HL-60/S4 (cell line): ENCODE measurements around the gene TAS1R3.

Experiments
- in situ Hi-C: fragments of 300-500 bp; cut with MboI; formaldehyde crosslinking; loops from 2 replicates; pipeline ENCODE4 v1.14.3; 2022; ENCODE audit warnings: low sequenced_read_pairs

Gene TAS1R3

DNA sequence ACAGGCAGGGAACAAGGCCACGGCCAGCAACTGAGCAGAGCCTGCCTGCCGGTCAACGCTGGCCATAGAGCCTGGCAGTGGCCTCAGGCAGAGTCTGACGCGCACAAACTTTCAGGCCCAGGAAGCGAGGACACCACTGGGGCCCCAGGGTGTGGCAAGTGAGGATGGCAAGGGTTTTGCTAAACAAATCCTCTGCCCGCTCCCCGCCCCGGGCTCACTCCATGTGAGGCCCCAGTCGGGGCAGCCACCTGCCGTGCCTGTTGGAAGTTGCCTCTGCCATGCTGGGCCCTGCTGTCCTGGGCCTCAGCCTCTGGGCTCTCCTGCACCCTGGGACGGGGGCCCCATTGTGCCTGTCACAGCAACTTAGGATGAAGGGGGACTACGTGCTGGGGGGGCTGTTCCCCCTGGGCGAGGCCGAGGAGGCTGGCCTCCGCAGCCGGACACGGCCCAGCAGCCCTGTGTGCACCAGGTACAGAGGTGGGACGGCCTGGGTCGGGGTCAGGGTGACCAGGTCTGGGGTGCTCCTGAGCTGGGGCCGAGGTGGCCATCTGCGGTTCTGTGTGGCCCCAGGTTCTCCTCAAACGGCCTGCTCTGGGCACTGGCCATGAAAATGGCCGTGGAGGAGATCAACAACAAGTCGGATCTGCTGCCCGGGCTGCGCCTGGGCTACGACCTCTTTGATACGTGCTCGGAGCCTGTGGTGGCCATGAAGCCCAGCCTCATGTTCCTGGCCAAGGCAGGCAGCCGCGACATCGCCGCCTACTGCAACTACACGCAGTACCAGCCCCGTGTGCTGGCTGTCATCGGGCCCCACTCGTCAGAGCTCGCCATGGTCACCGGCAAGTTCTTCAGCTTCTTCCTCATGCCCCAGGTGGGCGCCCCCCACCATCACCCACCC lies at the start of gene TAS1R3:
TAS1R3 (plus strand) TSS at position 213 of the 898 bp plus-strand sequence; CDS start at position 279, 66 bp downstream.
- in situ Hi-C loops: no loop called here

GRCh38 chr1:1281533-1282321 lies 49.4 kb upstream of the TAS1R3 start:
- in situ Hi-C loops: no loop called here

DNA sequence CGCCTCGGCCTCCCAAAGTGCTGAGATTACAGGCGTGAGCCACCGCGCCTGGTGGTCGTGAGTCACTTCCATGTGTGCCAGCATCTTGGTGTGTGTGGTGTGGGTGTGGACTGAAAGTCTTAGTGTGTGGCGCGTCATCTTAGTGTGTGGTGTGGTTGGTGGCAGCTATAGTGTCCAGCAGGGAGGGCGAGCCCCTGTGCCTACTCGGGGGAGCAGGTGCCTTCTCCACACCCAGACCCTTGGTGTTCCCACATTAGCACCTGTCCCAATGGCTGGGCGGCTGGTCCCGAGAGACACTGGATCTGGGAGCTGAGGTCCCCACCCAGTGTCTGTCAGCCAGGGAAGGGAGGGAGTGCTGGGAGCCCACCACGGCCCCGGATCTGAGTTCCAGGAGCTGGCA lies 48.1 kb upstream of the TAS1R3 start:
- in situ Hi-C loops: no loop called here

GRCh38 chr1:1283821-1284220 lies 47.3 kb upstream of the TAS1R3 start:
- in situ Hi-C loops: no loop called here

DNA sequence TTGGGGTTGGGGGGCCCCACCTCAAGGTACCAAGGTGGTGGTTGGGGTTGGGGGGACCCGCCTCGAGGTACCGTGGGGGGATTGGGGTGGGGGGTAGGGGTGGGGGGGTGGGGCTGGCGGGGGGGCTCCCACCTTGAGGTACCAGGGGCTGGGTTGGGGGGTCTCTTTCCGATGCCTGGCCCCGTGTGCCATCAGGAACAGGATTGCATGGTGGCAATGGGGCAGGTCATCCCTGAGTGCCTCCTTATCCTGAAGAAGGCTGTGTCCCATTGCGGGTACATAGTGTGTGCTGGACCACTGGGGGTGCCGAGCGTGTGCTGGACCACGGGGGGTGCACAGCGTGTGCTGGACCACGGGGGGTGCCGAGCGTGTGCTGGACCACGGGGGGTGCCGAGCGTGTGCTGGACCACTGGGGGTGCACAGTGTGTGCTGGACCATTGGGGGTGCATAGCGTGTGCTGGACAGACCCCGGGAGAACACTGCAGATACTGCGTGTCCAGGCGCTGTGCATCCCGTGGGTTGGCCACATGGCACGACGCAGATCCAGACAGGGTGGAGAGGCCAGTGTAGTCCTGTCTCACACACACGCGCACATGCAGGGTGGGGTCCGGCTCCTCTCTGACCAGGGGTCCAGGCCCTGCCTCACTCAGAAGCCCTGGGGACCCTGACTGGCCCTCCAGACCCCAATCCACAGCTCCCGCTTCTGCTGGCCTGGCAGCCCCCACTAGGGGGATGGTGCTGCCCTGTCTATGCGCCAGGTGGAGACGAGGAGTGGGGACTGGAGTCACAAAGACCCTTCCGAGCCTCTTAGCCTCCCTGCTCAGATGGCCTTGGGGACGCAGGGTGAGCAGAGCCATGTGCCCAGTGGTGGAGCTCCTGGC lies 46.6 kb upstream of the TAS1R3 start:
- in situ Hi-C loops: no loop called here

DNA sequence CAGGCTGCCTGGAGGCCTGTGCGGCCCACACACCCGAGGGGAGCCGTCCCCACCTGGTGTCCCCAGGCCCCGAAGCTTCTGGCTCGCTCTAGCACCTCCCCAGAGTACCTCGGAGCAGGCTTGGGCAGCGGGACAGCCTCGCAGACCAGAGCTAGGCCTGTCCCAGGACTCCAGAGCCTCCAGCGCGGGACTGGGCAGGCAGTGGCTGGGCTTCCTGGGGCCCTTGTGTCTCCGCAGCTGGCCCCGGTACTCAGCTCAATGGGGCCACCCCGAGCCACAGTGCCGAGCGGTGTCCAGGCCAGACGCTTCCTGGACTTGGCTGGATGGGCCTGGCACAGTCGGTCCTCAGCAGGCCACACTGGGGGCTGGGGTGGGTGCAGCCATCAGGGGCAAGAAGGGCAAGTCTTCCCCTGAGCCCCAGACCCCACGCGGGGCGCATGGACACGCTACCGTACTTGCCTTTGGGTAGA lies 45.9 kb upstream of the TAS1R3 start:
- in situ Hi-C loops: no loop called here

DNA sequence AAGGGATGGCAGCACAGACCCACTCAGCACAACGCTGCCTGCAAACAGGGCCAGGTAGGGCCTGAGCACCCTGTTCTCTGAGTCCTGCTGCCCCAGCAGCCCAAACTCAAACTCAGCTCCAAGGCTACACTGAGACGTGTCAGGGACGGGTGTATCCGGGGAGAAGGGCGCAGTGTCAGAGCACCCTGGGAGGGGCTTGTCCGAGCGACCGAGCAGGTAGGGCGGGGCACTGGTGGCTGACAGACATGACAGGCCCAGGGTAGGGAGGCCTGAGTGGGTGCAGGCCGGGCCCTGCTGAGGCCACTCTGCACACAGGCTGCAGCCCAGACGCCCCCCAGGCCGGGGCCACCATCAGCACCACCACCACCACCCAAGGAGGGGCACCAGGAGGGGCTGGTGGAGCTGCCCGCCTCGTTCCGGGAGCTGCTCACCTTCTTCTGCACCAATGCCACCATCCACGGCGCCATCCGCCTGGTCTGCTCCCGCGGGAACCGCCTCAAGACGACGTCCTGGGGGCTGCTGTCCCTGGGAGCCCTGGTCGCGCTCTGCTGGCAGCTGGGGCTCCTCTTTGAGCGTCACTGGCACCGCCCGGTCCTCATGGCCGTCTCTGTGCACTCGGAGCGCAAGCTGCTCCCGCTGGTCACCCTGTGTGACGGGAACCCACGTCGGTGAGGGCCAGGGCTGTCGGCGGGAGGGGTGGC lies 45.3 kb upstream of the TAS1R3 start:
- in situ Hi-C loops: no loop called here

DNA sequence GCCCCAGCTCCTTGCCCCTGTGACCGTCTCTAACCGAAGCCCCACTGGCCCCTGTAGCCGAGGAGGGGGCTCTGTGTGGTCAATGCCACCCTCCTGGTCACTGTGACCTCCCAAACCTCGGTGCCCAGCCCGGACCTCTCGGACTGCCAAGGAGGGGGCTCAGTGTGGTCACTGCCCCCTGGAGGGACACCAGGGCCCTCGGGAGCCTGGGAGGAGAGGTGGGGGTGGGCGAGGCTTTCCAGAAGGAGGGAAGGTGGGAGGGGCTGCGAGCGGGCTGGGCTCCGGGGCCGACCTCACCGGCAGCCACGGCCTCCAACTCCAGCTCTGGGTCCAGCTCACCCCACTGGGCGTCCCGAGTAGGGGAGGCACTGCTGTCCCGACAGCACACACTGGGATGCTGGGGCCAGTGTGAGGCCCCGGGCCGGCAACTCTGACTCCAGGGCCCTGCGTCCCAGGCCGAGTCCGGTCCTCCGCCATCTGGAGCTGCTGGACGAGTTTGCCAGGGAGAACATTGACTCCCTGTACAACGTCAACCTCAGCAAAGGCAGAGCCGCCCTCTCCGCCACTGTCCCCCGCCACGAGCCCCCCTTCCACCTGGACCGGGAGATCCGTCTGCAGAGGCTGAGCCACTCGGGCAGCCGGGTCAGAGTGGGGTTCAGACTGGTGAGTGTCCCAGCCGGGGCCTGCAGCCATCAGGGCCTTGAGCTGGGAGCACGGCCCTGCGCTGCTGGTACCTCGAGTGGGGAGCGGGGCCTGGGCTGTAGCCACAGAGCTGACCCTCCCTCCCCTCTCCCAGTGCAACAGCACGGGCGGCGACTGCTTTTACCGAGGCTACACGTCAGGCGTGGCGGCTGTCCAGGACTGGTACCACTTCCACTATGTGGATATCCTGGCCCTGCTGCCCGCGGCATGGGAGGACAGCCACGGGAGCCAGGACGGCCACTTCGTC lies 44.5 kb upstream of the TAS1R3 start:
- in situ Hi-C loops: no loop called here

DNA sequence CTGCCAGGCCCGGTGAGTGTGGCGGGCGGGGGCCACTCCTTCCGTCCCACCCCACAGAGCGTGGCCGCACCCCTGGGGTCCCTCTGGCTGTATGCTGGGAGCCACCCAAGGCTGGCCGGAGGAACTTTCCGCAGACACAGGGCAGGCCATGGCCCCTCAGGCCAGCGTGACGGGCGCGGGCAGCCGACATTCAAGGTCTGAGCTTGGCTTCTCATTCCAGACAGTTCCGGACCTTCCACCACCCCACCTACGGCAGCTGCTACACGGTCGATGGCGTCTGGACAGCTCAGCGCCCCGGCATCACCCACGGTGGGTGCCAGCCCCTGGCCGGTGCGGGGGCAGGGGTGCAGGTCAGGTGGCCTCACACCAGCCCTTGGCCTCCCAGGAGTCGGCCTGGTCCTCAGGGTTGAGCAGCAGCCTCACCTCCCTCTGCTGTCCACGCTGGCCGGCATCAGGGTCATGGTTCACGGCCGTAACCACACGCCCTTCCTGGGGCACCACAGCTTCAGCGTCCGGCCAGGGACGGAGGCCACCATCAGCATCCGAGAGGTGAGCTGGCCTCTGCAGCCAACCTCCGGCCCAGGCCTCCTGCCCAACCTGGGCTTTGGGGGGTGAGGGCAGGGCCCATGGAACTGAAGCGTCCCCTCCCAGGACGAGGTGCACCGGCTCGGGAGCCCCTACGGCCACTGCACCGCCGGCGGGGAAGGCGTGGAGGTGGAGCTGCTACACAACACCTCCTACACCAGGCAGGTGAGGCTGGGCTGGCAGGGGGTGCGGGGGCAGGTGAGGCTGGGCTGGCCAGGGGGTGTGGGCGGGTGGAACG lies 43.6 kb upstream of the TAS1R3 start:
- in situ Hi-C loops: no loop called here

DNA sequence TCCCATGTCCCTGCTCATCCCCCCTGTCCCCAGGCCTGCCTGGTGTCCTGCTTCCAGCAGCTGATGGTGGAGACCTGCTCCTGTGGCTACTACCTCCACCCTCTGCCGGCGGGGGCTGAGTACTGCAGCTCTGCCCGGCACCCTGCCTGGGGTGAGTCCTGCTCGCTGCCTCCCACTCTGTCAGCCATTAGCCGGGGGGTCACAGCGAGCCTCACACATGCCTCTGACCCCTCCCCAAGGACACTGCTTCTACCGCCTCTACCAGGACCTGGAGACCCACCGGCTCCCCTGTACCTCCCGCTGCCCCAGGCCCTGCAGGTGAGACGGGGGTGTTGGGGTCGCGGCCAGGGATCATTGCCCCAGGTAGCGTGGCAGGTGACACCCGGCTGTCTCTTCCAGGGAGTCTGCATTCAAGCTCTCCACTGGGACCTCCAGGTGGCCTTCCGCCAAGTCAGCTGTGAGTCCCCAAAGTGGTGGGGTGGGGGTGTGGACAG lies 40.8 kb upstream of the TAS1R3 start:
- in situ Hi-C loops: no loop called here

DNA sequence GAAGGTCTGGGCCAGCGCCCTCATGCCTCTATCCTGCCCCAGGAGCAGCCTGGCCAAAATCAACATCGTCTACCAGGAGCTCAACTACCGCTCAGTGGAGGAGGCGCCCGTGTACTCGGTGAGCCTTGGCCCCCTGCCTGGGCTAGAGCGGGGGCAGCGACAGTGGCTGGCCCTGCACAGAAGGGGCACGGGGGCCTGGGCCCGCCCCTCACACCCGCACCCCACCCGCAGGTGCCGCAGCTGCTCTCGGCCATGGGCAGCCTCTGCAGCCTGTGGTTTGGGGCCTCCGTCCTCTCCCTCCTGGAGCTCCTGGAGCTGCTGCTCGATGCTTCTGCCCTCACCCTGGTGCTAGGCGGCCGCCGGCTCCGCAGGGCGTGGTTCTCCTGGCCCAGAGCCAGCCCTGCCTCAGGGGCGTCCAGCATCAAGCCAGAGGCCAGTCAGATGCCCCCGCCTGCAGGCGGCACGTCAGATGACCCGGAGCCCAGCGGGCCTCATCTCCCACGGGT lies 40.0 kb upstream of the TAS1R3 start:
- in situ Hi-C loops: no loop called here

DNA sequence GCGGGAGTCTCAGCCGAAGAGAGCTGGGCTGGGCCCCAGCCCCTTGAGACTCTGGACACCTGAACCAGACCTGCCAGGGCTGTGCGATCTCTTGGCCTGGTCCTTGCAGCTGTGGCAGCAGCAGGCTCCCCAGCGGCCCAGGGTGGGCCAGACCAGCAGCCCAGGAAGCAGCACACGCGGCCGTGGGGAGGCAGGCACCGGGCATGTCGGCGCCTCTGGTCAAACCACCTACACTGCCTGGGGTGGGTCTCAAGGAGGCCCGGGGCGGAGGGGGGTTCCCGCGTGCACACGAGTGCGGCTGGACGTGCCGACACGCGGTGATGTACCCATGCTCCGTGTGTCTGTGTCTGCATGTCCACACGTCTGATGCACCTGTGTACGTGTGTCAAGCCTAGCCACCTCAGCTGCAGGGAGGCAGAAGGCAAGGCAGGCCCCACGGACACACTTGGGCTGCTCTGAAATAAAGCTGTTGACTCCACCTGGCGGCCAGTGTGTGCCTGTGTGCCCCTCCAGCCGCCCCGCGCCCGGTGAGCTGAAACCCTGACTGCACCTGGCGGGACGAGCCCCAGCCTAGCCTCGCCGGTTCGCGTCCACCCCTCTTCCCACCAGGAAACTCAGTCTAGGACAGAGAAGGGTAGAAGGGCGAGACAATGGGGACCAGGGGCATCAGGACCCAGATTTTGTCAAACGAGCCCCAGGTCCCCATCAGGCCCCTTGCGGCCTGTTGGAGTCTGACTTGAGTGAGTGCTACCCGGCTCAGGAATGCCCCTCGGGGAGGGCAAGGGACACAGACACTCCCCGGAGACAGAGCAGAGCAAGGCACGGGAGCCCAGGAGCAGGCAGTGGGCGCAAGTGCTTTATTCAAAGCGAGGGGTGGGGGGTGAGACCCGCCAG lies 39.3 kb upstream of the TAS1R3 start:
- in situ Hi-C loops: no loop called here

- in situ Hi-C loops: no loop called here
Measured at GRCh38 chr1:1292442-1292779, 38.7 kb upstream of the TAS1R3 start.

GRCh38 chr1:1292851-1293250 lies 38.2 kb upstream of the TAS1R3 start:
- in situ Hi-C loops: no loop called here

GRCh38 chr1:1293263-1294249 lies 37.5 kb upstream of the TAS1R3 start:
- in situ Hi-C loops: no loop called here
